ENCODE results near the gene ANXA6.

Gene ANXA6

DNA sequence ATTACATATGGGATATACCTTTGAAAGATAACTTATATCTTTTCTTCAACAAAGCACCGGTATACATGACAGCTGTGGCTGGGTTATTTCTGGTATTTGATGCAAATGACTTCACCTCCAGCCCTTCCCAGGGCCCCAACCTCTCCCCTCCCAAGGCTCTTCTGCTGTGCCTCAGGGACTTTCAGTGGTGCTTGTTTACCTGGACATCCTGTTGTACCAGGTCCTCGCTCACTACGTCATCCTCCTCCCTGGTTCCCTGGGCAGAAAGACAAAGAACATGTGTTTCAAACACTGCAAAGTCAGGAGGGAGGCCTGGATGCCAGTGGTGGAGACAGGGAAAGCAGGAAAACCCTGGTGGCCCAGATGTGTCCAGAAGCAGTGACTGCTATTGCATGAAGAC is 23.4 kb downstream of the ANXA6 start:
- Histone ChIP-seq H3K4me3 (ENCODE audit: low read depth, low read length) (no peak overlapping the region), H3K9me3 (no peaks in the 10 kb centered on the region), H3K4me1 (no peaks in the 10 kb centered on the region), H3K36me3 (peaks cover 17% of the 10 kb centered on the region), H3K27me3 (no peaks in the 10 kb centered on the region)
- no peak for DNase-seq
- TF ChIP-seq, protein P1, sequence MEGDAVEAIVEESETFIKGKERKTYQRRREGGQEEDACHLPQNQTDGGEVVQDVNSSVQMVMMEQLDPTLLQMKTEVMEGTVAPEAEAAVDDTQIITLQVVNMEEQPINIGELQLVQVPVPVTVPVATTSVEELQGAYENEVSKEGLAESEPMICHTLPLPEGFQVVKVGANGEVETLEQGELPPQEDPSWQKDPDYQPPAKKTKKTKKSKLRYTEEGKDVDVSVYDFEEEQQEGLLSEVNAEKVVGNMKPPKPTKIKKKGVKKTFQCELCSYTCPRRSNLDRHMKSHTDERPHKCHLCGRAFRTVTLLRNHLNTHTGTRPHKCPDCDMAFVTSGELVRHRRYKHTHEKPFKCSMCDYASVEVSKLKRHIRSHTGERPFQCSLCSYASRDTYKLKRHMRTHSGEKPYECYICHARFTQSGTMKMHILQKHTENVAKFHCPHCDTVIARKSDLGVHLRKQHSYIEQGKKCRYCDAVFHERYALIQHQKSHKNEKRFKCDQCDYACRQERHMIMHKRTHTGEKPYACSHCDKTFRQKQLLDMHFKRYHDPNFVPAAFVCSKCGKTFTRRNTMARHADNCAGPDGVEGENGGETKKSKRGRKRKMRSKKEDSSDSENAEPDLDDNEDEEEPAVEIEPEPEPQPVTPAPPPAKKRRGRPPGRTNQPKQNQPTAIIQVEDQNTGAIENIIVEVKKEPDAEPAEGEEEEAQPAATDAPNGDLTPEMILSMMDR (IDR thresholded peaks at IDR 0.05; ENCODE audit: low read depth, low read length): no peak

DNA sequence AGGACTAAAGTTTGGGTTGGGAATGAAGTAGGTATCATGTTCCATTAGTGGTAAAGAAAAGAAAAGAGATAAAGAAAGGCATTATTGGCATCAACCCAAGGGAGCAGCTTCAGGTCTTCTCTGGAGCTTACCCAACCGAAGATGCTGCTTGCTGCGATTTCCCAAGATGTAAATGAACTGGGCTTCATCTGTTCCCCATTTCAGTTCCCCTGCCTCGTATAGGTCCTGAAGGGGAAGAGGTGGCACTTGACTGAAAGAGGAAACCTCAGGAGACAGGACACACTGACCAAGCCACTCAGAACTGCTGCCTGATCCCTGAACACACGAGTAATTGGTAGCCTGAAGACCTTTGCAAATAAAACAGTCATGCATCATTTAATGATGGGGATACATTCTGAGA is 24.6 kb downstream of the ANXA6 start:
- no peaks in the 10 kb centered on the region for H3K27me3 ChIP-seq
- no peak overlapping the region for H3K4me3 ChIP-seq (ENCODE audit: low read depth, low read length)
- H3K4me1 ChIP-seq: no peaks in the 10 kb centered on the region
- TF ChIP-seq, protein P1 (IDR thresholded peaks at IDR 0.05; ENCODE audit: low read depth, low read length): no peak
- H3K36me3 ChIP-seq: peaks cover 9% of the 10 kb centered on the region
- H3K9me3 ChIP-seq: no peaks in the 10 kb centered on the region
- DNase-seq: no peak

DNA sequence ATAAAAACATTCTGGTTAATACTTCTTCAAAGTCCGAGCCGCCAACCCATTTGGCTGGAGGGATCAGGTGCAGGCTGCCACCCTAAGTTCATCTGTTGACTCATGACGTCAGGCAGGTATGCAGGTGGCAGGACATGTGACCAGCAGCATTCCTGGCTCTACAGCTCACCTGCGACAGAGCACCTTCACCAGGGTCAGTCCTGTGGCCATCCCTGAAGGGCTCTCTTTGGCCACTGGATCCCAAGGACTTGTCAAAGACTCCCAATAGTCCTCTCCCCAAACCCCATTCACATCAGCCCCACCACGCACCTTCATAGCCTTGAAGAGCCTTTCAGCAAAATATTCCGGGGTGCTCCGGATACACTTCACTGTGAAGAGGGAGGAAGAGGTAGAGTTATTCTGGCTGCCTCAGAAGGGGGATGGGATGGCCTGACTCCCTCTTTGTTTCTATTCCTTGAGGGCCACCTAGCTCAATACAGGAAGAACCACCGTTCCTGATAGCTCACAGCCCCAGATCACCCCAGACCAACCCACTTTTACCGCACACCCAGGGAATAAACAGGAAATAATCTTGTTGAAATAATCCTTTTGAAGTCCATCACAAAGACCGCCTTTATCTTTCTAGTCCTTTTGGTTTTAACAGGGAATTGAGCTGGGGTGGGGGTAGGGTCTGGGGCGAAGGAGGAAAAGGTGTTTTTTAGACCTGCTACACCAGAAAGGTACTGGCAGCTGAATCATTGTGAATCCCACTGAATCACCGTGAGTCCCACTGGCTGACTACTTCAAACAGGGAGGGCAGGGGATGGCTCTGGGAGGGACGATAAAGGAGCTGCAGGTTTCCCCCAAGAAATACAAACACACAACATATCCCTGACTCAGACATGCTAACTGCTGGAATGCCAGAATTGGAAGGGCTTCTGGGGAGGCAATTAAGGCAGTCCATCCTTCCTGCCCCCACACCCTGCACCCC is 26.4 kb downstream of the ANXA6 start:
- Histone ChIP-seq H3K27me3 (no peaks in the 10 kb centered on the region), H3K4me3 (ENCODE audit: low read depth, low read length) (no peak overlapping the region), H3K36me3 (peaks cover 4% of the 10 kb centered on the region), H3K9me3 (no peaks in the 10 kb centered on the region), H3K4me1 (no peaks in the 10 kb centered on the region)
- TF ChIP-seq, protein P1 (IDR thresholded peaks at IDR 0.05; ENCODE audit: low read depth, low read length): no peak
- no peak for DNase-seq

DNA sequence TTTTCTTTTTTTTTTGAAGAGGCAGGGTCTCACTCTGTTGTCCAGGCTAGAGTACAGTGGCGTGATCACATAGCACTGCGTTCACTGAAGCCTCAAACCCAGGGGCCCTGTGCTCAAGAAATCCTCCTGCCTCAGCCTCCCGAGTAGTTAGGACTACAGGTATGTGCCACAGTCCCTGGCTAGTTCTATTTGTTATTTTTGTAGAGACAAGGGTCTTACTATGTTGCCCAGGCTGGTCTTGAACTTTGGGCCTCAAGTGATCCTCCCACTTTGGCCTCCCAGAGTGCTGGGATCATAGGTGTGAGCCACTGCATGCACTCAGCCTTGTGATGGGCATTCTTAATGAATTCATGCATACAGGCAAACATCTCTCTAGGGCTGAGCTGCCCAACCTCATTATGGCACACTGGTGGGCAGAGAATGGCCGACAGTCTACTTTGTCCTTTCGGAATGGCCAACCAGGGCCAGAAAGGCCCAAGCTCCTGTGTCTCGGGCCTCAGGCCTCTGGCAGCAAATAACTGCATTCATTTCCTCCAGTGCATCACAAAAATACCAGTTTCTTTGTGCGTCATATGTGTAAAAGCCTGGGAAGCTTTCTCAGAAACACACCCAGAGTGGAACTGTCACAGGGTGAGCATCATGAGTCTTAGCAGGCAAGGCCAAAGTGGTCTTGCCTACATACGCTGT is 27.2 kb downstream of the ANXA6 start:
- Histone ChIP-seq H3K36me3 (peaks cover 7% of the 10 kb centered on the region), H3K4me1 (no peaks in the 10 kb centered on the region), H3K9me3 (no peaks in the 10 kb centered on the region), H3K4me3 (ENCODE audit: low read depth, low read length) (no peak overlapping the region), H3K27me3 (no peaks in the 10 kb centered on the region)
- TF ChIP-seq, protein P1 (IDR thresholded peaks at IDR 0.05; ENCODE audit: low read depth, low read length): no peak
- no peak for DNase-seq

DNA sequence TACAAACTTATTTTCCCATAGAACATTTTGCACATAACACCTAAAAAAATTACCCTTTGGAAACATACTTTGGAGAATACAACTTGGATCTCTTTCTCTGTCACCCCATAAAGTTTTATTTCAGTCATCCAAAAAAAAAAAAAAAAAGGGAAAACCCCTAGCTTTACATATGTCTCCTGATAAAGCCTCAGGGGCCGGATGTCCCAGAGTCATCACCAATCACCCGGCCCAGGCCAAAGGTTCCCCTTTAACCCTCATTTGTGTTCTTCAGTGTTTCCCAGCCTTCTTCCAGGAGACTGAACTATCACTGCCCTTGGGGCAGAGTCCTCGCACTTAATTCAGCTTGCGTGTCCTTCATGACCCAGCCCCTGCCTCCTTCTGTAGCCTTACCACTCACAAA is 28.8 kb downstream of the ANXA6 start:
- no peak for DNase-seq
- no peaks in the 10 kb centered on the region for H3K4me1 ChIP-seq
- no peaks in the 10 kb centered on the region for H3K9me3 ChIP-seq
- no peaks in the 10 kb centered on the region for H3K27me3 ChIP-seq
- TF ChIP-seq, protein P1 (IDR thresholded peaks at IDR 0.05; ENCODE audit: low read depth, low read length): no peak
- H3K36me3 ChIP-seq: peaks cover 7% of the 10 kb centered on the region
- no peak overlapping the region for H3K4me3 ChIP-seq (ENCODE audit: low read depth, low read length)

DNA sequence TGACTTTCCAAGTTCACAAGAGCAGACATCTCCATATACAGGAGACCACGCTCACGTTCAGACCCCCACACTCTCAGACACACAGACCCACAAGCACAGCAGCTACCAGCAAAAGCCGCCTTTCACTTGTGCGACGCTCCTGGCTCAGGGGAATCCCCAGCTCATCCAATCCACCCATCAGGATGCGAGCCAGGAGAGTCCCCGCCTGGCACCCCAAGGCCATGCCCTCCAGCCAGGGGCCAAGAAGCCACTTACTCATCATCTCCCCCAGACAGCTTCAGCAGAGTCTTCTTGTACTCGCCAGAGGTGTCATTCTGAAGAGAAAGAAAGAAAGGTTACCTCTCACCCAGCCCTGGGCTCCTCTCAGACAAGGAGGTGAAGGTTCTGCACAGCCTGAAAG is 29.7 kb downstream of the ANXA6 start:
- Histone ChIP-seq H3K9me3 (no peaks in the 10 kb centered on the region), H3K27me3 (no peaks in the 10 kb centered on the region), H3K4me3 (ENCODE audit: low read depth, low read length) (no peak overlapping the region), H3K36me3 (peaks cover 7% of the 10 kb centered on the region), H3K4me1 (no peaks in the 10 kb centered on the region)
- TF ChIP-seq, protein P1 (IDR thresholded peaks at IDR 0.05; ENCODE audit: low read depth, low read length): no peak
- DNase-seq: no peak

Data from BE2C (cell line).